OCI-M2 (cell line): ENCODE measurements around the gene CTRB2.

Experiments used
- DNase-seq: peaks from one replicate; lab custom pipeline; 2025; ENCODE audit not compliant: unreplicated experiment; lab: John Stamatoyannopoulos, UW

The CTRB2 gene

DNA sequence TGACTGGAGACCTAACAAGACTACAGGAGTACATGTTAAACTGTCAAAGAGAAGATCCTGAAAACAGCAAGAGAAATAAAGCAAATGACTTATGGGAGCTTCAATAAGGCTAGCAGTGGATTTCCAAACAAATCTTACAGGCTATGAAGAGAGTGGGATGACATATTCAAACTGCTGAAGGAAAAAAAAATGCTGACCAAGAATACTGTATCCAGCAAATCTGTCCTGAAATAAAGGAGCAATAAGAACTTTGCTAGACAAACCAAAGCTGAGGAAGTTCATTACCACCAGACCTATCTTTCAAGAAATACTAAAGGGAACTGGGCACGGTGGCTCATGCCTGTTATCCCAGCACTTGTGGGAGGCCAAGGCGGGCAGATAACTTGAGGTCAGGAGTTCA lies 30.0 kb downstream of the CTRB2 start:
- no peak for DNase-seq

DNA sequence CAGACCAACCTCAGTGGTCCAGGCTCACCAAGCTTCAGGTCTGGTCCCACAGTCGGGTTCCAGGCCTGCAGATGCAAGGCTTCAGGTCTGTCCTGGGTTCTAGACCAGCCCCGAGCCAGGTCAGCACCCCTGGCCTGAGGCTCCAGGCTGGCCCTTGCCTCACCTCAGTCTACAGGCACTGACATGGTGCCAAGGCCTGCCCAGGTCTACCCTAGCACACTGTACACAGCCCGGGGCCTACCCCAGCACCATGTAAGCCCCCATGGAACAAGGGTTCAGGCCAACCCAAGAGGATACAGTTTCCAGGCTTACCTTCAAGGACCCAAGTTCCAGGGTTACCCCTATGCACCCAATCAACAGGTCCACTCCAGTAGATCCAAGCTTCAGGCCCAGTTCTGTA lies 31.9 kb downstream of the CTRB2 start:
- DNase-seq, result no peak

DNA sequence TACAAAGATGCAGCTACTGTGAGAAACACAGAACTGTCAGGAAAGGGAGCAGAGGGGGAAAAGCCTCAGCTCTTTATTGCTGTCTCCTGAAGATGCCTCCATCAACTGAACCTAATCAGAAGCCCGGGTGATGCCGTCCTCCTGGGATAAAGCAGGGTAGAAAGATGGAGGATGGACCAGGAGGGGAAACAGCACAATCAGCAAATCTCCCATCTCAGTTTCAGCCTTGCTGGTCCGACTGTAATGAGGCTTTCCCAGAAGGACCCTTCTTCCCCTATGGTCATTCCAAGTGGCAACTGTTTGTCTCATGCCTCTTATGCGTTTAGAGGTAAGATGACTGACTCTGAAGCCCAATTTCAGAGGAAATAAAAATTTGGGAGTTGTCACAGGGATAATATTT lies 34.4 kb downstream of the CTRB2 start:
- no peak for DNase-seq

DNA sequence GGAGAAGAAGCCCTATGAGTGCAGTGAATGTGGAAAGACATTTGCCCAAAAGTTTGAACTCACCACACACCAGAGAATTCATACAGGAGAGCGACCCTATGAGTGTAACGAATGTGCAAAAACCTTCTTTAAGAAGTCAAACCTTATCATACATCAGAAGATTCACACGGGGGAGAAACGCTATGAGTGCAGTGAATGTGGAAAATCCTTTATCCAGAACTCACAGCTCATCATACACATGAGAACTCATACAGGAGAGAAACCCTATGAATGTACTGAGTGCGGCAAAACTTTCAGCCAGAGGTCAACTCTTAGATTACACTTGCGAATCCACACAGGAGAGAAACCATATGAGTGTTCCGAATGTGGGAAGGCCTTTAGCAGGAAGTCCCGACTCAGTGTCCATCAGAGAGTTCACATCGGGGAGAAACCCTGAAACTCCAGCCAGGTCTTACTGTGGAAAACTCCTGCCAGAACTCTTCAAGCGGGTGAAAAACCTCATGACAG lies 37.0 kb downstream of the CTRB2 start:
- no peak for DNase-seq

DNA sequence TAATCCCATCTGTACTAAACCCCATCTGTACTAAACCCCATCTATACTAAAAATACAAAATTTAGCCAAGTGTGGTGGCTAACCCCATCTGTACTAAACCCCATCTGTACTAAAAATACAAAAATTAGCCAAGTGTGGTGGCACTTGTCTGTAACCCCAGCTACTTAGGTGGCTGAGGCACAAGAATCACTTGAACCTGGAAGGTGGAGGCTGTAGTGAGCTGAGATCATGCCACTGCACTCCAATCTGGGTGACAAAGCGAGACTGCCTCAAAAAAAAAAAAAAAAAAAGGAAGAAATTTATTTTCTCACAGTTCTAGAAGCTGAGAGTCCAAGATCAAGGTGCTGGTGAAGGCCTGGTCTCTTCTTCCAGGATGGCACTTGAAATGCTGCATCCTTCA lies 46.6 kb downstream of the CTRB2 start:
- no peak for DNase-seq
